Measurements from ENCODE around the gene MICAL2.

DNA sequence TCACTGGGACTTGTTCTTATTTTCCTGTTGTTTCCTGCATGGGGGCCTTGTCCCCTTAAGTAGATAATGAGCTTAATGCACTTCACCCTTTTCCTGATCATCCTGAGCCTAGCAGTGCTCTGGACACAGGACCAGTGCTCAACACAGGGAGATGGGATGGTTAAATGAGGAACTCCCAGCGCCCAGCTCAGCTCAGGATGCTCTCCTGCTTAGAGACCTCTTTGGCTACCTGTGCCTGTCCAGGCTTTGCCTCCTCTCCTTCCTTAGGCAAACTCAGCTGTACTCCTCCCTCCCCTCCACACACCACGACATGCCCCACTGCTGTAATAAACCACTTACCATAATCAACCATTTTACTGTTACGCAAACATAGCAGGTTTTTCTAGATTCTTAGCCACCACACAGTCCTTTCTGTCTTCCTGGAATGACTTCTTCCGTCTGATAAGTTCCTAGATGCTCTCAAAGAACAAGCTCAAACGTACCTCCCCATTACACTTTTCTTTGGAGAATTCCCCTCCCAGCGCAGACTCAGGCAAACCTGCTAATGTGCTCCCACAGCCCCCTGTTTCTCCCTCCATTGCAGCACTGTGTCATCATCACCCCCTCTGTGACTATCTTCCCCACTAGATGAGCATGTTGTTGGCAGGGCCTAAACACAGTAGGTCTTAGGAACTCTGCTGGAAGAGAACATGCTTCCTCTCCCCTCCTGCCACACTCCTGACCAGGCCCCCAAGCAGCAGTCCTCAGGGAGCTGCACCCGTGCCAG lies 113.6 kb downstream of the MICAL2 start:
- TF ChIP-seq ZNF8 (CRISPR knock-in tag; IDR thresholded peaks at IDR 0.05) (no peak), TOX (CRISPR knock-in tag; IDR thresholded peaks at IDR 0.05; ENCODE audit: borderline replicate concordance) (no peak), ZFP30 (CRISPR knock-in tag; IDR thresholded peaks at IDR 0.05) (no peak)
